ENCODE results near the gene PTCD3. TPM values are rescaled to one million over a fixed set of nuclear protein-coding genes. Genes with fewer than 3 reads are reported as not detected.

PTCD3 gene
- total RNA-seq, 1 experiment from 2014 or later, result 94.7 TPM

DNA sequence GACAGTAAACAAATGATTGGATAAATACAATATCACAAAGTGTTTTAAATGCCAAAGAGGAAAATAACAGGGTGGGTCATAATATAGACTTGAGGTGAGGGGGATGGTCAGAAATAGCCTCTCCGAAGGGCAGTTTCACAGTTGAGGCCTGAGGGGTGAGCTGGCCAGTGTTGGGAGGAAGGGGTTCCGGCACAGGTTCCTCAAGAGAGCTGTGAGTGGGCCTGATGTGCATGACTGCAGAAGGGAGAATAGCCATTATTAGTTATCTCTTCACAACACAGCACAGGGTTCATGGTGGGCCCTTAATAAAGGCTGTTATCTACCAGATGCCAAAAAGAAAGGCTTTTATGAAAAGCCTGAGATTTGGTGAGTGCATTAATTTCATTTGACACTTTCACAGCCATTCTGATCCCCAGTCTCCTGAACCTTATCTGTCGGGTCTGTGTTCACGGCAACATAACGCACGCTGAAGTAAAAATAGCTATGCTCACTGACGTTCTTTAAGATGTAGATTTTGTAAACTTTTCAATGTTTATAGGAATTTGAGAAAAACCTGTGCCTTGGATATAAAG is 39.9 kb upstream of the PTCD3 start:
- TF ChIP-seq EZH2 (IDR thresholded peaks at IDR 0.05; ENCODE audit: low read length, unreplicated experiment) (no peak), EZH2phosphoT487 (IDR thresholded peaks at IDR 0.05; ENCODE audit: borderline replicate concordance, low read length) (no peak)
- TF ChIP-seq, protein P1, sequence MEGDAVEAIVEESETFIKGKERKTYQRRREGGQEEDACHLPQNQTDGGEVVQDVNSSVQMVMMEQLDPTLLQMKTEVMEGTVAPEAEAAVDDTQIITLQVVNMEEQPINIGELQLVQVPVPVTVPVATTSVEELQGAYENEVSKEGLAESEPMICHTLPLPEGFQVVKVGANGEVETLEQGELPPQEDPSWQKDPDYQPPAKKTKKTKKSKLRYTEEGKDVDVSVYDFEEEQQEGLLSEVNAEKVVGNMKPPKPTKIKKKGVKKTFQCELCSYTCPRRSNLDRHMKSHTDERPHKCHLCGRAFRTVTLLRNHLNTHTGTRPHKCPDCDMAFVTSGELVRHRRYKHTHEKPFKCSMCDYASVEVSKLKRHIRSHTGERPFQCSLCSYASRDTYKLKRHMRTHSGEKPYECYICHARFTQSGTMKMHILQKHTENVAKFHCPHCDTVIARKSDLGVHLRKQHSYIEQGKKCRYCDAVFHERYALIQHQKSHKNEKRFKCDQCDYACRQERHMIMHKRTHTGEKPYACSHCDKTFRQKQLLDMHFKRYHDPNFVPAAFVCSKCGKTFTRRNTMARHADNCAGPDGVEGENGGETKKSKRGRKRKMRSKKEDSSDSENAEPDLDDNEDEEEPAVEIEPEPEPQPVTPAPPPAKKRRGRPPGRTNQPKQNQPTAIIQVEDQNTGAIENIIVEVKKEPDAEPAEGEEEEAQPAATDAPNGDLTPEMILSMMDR (conservative IDR thresholded peaks at IDR 0.05; ENCODE audit: low read depth, low read length), result no peak
- POLR2A ChIA-PET (ENCODE audit: unreplicated experiment), result no interaction called here
- no TSS peak for BruUV-seq (replicated peaks)
- Histone ChIP-seq H3F3A (ENCODE audit: low read length, unreplicated experiment) (no peaks in the 10 kb centered on the region), H2AFZ (ENCODE audit: low read length) (no peak overlapping the region), H3K9me3 (ENCODE audit: low read length) (no peaks in the 10 kb centered on the region), H3K27me3 (ENCODE audit: low read length) (no peaks in the 10 kb centered on the region), H4K20me1 (ENCODE audit: low read length) (no peaks in the 10 kb centered on the region), H3K4me2 (ENCODE audit: low read length) (no peak overlapping the region), H3K36me3 (ENCODE audit: low read depth, low read length) (peaks cover 72% of the 10 kb centered on the region), H3K9ac (ENCODE audit: low read length) (no peak overlapping the region), H3K9me2 (replicated peaks; ENCODE audit: low read length) (no peaks in the 10 kb centered on the region), H3K79me2 (ENCODE audit: low read length) (no peaks in the 10 kb centered on the region), H3K4me3 (ENCODE audit: low read length) (no peak overlapping the region), H3K4me1 (ENCODE audit: insufficient read depth, low read length) (peaks cover 26% of the 10 kb centered on the region), H3K27ac (ENCODE audit: low read length) (no peak overlapping the region)
- ATAC-seq (no peak), DNase-seq (no peak)
- CTCF ChIA-PET, result no interaction called here
- intact Hi-C loops (cut with micrococcal nuclease), result no loop called here

DNA sequence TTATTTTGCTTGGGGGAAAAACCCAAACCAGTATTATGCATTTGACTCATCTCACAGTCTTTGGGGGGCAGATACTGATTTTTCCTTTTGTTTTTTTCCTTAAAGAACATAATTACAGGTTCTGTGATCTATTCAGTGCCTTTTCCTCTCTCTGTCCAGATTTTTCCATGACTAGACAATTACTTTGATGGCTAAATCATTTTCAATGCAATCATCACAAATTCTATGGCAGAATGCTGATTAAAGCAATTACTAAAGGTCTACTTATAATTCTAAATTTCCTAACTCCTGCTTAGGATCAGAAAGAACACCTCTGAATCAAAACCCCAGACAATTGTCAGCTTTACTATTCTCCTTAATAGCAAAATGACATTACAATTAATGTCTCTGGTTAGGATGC is 39.1 kb upstream of the PTCD3 start:
- Histone ChIP-seq H2AFZ (ENCODE audit: low read length) (no peak overlapping the region), H3F3A (ENCODE audit: low read length, unreplicated experiment) (no peaks in the 10 kb centered on the region), H3K4me2 (ENCODE audit: low read length) (no peak overlapping the region), H3K4me3 (ENCODE audit: low read length) (no peak overlapping the region), H3K27ac (ENCODE audit: low read length) (no peak overlapping the region), H4K20me1 (ENCODE audit: low read length) (no peaks in the 10 kb centered on the region), H3K9me3 (ENCODE audit: low read length) (no peaks in the 10 kb centered on the region), H3K27me3 (ENCODE audit: low read length) (no peaks in the 10 kb centered on the region), H3K79me2 (ENCODE audit: low read length) (no peaks in the 10 kb centered on the region), H3K9ac (ENCODE audit: low read length) (no peak overlapping the region), H3K9me2 (replicated peaks; ENCODE audit: low read length) (no peaks in the 10 kb centered on the region), H3K36me3 (ENCODE audit: low read depth, low read length) (peaks cover 72% of the 10 kb centered on the region), H3K4me1 (ENCODE audit: insufficient read depth, low read length) (peaks cover 21% of the 10 kb centered on the region)
- ATAC-seq (no peak), DNase-seq (no peak)
- TF ChIP-seq EZH2phosphoT487 (IDR thresholded peaks at IDR 0.05; ENCODE audit: borderline replicate concordance, low read length), result no peak
- TF ChIP-seq EZH2 (IDR thresholded peaks at IDR 0.05; ENCODE audit: low read length, unreplicated experiment), result no peak
- TF ChIP-seq, protein P1 (conservative IDR thresholded peaks at IDR 0.05; ENCODE audit: low read depth, low read length), result no peak
- intact Hi-C loops (cut with micrococcal nuclease), result no loop called here
- ChIA-PET POLR2A (ENCODE audit: unreplicated experiment) (no interaction called here), CTCF (no interaction called here)
- BruUV-seq (replicated peaks), result no TSS peak

DNA sequence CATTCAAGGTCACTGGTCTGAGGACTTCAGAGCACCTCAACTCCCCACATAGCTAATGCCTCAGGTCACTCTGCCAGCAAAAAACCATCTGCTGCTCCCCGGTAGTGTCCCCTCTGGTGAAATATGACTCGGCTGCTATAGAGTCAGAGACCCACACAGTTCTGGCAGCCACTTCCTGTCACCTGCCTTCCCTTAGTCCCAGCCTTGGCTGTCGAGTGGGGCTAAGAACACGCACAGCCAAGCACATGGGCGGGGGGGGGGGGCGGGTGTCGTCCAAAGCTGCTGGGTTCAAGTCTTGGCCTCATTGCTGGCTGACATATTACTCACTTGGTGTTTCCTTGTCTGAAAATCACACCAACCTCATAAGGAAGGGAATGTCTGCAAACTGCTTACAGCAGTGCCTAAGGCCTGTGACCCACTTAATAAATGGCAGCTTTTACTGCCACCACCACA is 37.9 kb upstream of the PTCD3 start:
- DNase-seq, result no peak
- no peak for ATAC-seq
- peaks cover 11% of the 10 kb centered on the region; the same call in 1 of the 2 replicates for H3K4me1 ChIP-seq (ENCODE audit: insufficient read depth, low read length)
- no peaks in the 10 kb centered on the region for H3F3A ChIP-seq (ENCODE audit: low read length, unreplicated experiment)
- no peaks in the 10 kb centered on the region for H3K9me3 ChIP-seq (ENCODE audit: low read length)
- ChIA-PET CTCF (no interaction called here), POLR2A (ENCODE audit: unreplicated experiment) (no interaction called here)
- peaks cover 82% of the 10 kb centered on the region for H3K36me3 ChIP-seq (ENCODE audit: low read depth, low read length)
- no TSS peak for BruUV-seq (replicated peaks)
- no peaks in the 10 kb centered on the region for H3K79me2 ChIP-seq (ENCODE audit: low read length)
- no peak overlapping the region for H3K9ac ChIP-seq (ENCODE audit: low read length)
- no peaks in the 10 kb centered on the region for H3K27me3 ChIP-seq (ENCODE audit: low read length)
- no peak overlapping the region for H3K4me2 ChIP-seq (ENCODE audit: low read length)
- no peak overlapping the region for H3K4me3 ChIP-seq (ENCODE audit: low read length)
- H3K27ac ChIP-seq (ENCODE audit: low read length), result no peak overlapping the region
- H3K9me2 ChIP-seq (replicated peaks; ENCODE audit: low read length), result no peaks in the 10 kb centered on the region
- intact Hi-C loops (cut with micrococcal nuclease), result no loop called here
- TF ChIP-seq EZH2phosphoT487 (IDR thresholded peaks at IDR 0.05; ENCODE audit: borderline replicate concordance, low read length), result no peak
- TF ChIP-seq EZH2 (IDR thresholded peaks at IDR 0.05; ENCODE audit: low read length, unreplicated experiment), result no peak
- TF ChIP-seq, protein P1 (conservative IDR thresholded peaks at IDR 0.05; ENCODE audit: low read depth, low read length), result no peak
- H2AFZ ChIP-seq (ENCODE audit: low read length), result no peak overlapping the region
- H4K20me1 ChIP-seq (ENCODE audit: low read length), result no peaks in the 10 kb centered on the region
